Measurements from ENCODE around the gene SETBP1. TPM values are rescaled to one million over a fixed set of nuclear protein-coding genes. Genes with fewer than 3 reads are reported as not detected.
A peak's percentile ranks its signal among the peaks of the same experiment; 100 is the strongest.

The SETBP1 gene
- total RNA-seq, 1 donor from 2014 or later, result 34.4 TPM

DNA sequence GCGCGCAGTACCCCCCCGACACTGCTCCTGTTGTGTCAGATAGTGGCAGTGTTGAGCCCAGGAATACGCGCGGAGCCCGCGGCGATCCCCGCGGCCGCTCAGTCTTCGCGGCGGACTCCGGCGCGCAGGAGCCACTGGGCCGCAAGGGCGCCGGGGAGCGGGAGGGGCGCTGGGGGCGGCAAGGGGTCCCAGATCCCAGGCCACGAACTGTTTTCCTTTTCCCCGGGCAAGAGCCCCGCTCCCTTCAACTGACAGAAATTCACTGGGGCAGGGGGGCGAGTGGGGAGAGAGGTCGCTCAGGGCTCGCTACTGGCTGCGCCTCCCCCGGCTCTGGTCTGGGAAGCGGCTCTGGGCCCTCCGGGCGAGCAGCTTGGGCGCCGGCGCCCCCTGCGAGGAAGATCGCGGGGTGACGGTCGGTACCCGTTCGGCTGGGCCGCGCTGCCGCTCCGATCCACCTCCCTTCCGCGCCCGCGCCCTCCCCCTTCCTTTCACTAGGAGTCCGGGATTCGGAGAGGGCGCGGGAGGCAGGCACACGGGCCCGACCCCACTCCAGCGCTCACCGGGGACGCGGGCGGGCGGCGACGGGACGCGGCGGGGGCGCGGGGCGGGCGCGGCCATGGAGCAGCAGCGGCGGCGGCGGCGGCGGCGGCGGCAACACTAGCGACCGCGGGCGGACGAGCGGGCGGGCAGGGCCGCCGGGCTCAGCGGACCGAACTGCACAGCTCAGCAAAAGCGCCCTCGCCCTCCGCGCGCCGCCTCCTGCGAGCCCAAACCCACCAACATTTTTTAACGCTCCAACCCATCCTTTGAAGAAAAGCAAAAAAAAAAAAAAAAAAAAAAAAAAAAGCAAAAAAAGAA lies 1.4 kb upstream of the SETBP1 start:
- peak; percentile 92 for DNase-seq (ENCODE audit: low spot score)

DNA sequence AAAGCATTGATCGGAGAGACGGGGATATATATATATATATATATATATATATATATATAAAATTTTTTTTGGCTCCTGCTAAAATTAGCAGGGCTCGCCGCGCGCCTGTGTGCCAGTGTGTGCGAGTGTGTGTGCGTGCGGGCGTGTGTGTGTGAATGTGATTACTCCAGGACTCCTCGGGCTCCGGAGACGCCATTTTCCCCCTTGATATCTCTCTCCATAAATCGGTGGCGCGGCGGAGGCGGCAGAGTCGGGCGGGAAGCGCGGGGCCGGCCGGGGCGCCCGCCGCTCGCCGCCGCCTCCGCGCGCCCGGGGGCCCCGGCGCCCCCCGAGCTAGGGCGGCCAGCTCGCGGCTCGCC lies 795 bp upstream of the SETBP1 start:
- peak; percentile 56 for DNase-seq (ENCODE audit: low spot score)

DNA sequence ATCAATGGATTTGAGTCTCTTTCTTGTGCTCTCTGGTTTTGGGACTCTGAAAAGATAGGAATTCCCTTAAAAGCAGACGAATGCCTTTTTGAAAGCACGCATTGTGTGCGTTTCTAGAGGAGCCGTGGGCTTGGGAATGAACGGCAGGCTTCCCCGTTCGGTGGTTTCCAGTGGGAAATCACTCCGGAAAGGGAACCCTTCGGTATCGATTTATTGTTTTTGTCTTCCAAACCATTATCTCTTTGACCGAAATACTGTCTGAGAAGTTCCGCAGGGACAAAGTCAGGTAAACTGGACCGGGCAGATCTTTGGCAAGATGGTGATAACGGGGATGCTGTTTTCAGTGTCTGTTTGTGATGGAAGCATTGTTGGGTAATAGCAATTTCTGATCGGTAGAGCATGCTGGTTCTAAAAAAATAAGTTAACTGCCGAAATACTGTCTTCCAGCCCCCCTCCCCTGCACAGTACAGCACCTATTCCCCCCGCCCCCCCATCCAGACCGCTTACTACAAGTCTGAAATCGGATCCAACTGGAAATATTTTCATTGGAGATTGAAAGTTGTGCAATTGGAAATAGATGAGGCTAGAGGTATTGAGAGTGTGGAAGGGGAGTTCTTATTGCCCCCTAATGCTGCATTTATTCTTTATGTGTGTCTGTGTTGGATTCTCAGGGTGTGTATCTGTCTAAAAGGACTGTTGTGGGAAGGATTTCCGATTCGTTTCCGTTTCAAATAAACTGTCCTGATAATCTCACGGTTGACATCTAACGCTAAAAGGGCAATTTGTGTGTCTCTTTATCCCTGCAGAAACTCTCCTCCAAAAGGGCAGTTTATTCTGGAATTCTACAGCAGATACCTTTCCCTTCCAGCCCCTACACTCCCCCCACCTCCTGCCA lies 635 bp downstream of the SETBP1 start:
- peak; percentile 27 for DNase-seq (ENCODE audit: low spot score)

DNA sequence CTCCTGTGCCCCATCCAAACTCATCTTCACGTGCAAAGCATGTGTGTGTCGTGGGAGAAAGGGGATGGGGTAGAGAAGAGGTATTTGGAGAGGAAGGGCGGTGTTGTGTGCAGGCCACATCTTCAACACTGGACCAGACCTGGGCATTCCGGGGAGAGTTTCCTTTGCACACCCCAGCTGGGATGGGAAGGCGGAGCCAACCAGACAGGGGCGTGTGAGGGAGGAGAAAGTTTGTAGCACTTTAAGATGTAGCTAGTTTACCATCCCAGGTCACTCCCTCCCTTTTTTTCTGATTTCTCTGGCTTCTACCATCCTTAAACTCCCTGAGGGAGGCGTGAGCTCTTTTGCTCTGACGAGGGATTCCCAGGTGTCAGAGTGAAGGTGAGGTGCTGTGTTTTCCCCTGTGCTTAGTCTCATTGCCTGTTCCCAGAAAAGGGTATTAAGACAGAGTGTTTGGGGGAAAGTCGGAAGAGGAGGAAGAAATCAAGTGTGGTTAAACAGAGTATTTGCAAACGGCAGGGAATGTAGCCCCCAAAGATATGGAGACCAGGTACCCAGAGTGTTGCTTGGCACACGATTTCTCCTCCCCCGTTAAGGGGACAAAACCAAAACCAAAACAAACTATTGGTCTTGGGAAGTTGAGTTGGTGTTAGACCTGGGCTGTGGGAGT lies 1.6 kb downstream of the SETBP1 start:
- peak; percentile 66 for DNase-seq (ENCODE audit: low spot score)

DNA sequence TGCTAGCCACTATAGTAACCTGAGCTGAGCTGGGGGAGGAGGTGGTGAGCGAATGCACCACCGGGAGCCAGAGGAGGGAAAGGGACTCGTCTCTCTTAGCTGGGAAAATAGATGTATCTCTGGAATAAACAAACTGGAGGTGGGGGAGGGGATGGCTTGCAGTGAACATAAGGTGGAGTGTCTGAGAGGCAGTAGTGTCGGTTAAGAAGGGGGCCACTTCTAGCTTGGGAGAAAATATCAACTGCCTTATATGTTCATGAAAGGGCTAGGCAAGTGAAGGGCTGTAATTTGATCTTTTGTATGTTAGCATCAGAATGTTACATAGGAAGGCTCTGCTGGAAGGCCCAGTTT lies 2.2 kb downstream of the SETBP1 start:
- peak; percentile 52 for DNase-seq (ENCODE audit: low spot score)

DNA sequence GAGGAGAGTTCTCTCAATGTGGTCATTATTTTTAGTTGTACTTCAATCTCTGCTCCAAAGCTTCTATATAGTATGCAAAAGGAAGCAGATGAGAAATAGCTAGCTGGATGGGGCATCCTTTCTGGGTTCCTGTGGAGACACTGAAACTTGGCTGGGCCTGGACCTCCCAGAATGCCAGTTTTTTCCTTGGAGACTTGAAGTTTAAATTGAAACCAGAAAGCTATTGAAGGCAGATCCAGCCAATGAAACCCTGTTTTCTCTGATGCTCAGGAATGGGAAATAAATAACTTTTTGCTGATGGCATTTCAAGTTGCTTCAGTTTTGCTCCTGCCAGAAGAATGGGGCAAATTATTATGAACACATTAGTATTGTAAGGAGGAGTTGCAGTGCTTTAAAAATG lies 2.9 kb downstream of the SETBP1 start:
- DNase-seq (ENCODE audit: low spot score), result peak; percentile 25

DNA sequence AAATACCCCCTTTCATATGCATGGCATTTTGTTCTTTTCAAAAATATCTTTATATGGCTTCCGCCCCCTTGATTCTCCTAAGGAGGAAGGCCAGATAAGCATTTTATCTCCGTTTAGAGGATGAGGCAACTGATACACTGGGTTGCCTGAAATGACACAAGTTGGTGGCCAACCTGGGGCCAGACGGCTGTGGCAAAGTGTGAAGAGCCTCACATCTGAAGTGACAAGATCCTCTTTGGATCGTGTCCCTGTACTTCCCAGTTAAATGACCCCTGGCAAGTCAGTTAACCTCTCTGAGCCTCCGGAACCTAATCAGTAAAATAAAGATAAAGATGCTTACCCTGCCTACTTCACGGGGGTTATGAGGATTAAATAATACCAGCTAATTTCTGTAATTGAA lies 4.6 kb downstream of the SETBP1 start:
- no peak for DNase-seq (ENCODE audit: low spot score)

DNA sequence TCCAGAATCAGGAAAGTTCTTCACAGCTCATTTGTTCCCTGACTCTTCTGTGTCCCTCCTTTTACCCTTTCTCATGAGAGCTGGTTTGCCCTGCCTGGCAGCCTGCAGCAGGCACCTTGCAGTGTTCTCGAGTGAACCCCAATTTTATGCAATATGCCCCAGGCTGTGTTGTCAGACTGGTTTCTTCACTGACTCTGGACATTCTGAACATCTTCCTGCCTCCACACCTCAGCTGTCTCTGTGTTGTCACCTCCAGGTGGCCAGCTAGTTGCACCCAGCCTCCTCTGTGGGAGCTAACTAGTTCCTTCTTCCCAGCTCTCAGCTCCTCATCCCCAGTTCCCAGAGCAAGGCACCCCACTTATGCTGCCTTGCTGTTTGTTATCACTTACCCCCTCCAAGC lies 5.5 kb downstream of the SETBP1 start:
- DNase-seq (ENCODE audit: low spot score), result no peak

DNA sequence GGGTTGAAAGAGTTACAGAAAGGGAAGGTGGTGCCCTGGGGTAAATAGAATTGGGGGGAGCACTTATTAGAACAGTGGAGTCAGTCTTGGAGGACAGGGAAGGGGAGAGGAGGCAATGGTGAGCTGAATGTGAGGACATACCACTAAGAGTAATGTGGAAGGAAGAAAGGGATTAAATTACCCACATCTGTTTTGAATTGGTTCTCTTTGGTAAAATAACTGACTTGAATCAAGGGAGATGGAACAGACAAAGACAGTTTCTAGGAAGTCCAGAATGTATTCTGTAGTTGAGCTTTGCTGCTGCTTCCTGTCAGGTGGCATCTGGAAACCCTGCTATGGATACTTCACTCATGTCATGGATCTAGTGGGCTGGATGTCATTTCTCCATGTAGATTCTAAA lies 6.7 kb downstream of the SETBP1 start:
- no peak for DNase-seq (ENCODE audit: low spot score)

DNA sequence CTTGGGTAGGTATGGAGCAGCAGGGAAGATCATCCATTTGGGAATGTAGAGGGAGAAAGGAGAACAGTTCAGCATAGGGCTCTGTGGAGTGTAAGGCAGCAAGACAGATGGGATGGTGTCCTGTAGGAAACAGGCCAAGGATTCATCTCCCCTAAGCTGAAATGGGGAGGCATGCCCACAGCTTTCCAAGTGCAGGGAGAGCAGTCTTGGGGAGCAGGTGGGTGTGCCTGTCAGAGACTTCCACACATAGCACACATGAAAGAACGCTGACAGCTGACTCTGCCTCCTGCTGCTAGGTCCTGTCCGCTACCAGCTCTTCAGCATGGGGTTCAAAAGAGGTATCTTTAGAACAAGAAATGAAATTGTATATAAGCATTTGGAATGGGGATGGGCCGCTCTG lies 9.0 kb downstream of the SETBP1 start:
- no peak for DNase-seq (ENCODE audit: low spot score)

DNA sequence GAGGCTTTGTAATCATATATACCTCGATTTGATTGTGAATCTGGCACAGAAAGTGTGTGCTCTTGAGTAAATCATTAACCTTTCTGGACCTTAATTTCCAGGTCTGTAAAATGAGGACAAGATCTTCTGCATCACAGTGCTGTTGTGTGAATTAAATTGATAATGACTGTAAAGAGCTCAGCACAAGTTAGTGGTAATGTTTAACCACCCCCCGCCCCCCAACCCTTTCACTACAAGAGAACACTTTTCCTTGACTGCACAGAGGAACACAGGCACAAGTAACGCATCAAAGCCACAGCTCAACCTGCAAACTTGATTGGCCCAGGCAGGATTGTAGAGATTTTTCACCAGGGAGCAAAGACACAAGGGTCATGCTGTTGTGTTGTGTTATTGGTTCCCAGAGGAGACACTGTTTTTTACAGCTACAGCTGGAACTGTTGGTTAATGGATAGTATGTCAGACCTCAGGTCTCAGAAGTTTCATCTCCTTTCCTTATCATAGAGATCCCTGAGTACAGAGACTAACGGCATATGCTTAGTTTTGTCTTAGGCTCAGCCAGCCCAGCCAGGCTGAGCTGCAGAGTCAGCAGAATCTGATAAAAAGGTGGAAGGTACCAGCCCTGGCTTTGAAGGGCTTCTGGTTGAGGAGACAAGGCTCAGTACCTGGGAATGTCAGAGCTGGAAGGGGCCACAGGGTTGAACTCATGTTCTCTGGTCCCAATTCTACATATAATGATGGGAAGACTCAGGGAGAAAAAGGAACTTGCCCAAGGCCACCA lies 10.6 kb downstream of the SETBP1 start:
- DNase-seq (ENCODE audit: low spot score), result no peak

DNA sequence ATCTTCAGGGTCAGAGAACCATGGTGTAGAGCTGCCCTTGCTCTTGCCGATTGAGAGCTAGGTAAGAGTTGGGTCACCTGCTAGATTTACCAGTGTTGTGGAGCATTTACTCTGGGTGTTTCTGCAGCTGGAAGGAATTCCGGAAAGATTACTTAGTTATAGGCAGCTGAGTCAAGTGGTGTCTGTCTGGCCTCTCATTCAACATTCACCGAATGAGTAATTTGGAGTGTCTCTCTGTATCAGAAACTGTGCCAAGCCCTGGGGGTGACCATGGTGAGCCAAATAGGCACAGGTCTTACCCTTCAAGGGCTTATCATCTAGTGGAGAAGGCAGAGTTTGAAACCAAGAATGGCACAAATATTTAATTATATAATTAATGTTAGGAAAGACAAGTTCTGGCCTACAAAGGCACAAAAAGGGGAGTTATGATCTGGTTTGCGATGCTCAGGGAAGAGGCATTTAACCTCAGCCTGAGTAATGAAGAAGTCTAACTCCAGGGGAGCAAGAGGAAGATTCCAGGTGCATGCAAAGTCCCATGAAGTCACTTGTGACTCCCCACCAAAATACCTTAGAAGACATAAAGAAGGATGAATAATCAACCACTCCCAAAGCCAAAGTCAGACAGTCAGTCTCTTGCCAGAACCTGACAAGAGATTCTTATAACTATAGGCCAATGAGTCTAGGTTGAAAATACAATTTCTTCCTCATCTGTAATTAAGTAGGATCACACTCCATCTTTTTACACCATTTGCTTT lies 12.5 kb downstream of the SETBP1 start:
- DNase-seq (ENCODE audit: low spot score), result no peak

DNA sequence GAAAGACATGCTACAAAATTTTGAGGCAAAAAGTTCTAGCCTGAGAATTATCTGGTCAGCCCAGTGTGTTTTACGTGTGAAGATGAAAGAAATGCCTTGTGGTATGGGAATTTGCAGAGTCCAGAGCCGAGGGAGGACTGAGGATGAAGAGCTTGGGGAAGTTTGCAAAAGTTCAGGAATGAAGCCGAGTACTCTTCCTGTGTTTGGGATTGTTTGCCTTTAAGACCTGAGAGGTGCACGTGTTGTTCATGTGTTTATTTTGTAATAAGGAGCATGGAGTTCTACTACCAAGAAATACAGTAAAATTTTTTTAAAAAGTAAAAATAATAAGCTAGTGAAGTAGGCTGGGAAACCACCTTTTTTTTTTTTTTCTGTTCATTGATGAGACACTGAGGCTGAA lies 14.8 kb downstream of the SETBP1 start:
- no peak for DNase-seq (ENCODE audit: low spot score)

DNA sequence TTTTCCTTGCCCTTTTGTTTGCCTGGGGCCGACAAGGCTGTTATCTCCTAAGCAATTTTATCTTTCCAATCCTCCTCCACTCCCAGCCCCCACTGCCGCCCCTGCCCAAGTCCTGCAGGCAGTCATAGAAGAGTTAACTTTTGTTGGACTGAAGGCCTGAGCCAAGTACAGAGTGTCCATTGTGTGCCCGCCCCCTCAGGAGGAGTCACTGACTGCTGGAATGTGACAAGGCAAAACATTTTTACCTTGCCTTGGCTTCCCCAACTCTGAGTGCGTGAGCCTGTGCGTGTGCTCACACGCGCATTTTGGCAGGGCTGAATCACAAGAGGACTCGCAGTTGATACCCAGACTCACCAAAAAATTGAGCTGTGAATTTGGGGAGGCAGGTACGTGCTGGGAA lies 16.2 kb downstream of the SETBP1 start:
- no peak for DNase-seq (ENCODE audit: low spot score)

DNA sequence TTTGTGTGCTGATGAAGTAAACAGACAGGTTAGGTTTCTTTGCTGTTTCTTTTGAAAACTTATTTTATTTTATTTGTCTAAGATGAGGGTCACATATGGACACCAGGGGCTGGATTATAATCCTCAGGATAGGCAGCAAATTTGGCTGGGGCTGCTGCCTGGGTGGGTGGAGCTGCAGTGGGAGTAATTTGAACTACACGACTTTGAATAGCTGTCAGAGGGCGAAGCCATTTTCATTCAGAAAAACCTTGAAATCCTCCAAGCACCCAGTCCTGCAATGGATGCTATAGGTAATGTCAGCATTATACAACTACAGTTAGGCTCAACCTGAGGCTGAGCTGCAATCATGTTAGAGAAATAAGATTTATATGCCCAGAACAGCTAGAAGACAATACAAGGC lies 16.6 kb downstream of the SETBP1 start:
- DNase-seq (ENCODE audit: low spot score), result no peak

DNA sequence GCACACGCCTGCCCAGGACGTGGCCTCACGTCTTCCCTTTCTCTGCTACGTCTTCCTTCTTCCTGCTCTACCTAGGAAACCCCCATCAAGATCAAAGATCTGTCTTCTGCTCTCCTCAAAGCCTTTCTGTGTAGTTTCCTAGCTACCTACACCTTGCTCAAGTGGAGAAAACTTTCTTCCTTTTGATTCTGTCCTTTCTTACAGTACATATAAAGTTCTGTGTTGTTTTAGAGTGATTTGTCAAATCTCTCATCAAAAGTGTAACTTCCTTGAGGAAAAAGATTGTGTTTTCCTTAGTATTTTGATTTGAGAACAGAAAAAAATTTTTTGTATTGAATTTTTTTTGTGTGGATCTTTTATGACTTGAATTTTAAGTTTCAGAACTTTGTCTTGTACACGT lies 17.8 kb downstream of the SETBP1 start:
- DNase-seq (ENCODE audit: low spot score), result no peak

DNA sequence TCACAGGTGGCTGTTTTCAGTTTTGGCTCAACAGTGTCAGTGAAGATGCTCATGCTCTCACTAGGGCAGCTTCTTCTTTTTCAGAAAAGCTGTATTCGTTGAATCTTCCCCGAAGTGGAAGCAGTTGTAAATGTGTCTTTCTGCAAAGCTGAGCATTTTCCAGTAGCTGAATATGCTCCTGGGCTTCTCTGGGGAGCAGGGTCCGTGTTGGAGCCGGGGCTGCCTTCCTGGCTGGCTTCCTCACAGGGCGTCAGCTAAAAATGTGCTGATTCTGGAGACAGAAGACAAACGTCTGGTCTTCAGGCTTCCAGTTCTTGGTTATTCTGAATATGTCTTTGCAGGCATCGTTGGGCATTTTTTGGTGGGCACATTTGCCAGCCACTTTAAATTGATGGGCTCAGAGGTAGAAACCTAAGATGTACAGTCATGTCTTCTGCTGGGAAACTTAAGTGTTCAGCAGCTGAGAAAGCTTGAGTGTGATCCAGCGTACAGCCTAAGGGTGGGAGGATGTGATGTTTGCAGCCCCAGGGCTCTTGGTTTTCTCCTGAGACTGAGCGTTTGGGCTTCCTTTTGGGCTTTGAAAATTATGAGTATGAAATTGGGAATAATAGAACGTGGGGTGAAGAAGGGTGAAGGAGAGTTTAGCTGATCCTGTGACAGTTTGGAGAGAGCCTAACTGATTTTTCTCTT lies 19.0 kb downstream of the SETBP1 start:
- peak; percentile 45 for DNase-seq (ENCODE audit: low spot score)

DNA sequence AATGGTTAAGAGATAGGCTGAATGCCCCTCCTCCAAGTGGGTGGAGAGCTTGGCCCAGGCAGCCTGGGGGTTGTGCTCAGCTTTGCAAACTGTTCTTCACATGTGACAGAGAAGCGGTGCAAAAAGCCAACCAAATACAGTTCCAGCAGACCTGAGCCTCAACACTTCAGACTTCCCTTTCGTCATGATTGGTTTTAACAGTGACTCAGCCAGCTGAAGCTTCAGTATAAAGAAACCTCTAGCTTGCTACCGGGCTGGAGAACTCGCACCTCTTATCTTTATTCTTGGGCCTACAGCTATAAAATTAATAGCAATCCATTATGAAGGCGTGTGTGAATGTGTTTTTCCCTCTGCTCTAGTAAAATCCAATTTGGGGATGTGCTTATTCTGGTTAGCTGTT lies 20.0 kb downstream of the SETBP1 start:
- DNase-seq (ENCODE audit: low spot score), result peak; percentile 75

DNA sequence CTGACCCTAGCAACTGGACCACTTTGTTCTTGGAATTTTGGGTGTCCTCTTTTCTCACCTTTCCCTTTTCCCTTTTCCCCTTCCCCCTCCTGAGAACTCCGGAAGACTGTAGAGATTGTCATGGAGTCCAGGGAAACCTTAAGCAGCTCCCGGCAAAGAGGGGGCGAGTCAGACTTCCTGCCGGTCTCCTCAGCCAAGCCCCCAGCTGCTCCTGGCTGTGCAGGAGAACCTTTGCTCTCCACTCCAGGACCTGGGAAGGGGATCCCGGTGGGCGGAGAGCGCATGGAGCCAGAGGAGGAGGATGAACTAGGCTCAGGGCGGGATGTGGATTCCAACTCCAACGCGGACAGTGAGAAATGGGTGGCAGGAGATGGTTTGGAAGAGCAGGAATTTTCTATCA lies 20.5 kb downstream of the SETBP1 start:
- DNase-seq (ENCODE audit: low spot score), result no peak

DNA sequence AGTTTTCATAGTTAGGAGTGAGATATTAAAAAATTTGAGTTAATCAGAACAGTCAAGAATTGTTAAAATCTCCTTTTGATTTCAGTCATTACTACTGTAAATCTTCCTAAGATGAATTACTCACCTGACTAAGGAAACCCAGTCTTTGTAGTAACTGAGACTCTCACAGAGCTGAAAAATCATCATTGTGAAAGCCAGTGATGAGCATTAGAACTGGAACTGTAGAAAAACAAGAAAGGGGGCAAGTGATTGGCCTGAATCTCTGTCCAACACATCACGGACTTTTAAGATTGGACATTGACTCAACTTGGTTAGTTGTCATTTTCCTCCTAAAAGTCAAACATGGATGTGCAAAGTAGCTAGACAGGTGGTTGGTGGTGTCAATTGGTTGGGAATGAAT lies 21.9 kb downstream of the SETBP1 start:
- no peak for DNase-seq (ENCODE audit: low spot score)
